Gastroesophageal sphincter (tissue), 4 donors: Measurements from ENCODE around the gene KRTAP9-9. TPM values are rescaled to one million over a fixed set of nuclear protein-coding genes. Genes with fewer than 3 reads are reported as not detected.
"Not testable (repeated sequence)": the region's sequence is repeated elsewhere in the genome, so short reads cannot be mapped to it uniquely, and the experiment has no call there.

ENCODE experiments used
- ATAC-seq: fragments of 150-250 bp; one replicate; pipeline ENCODE4 v1.9.1; 2016; ENCODE audit warnings: mild to moderate bottlenecking, moderate library complexity
- H3K27ac ChIP-seq, 4 donors: fragments of 200-600 bp; sonication (generic) in 3 of 4; 1 replicate in 3 of 4; 2 replicates in 1 of 4; pipeline ENCODE4 v1.5.1; 2016 to 2019
- H3K27me3 ChIP-seq: fragments of 200-600 bp; sonication (generic); one replicate; pipeline ENCODE4 v1.5.1; 2019
- H3K36me3 ChIP-seq, 2 donors: fragments of 200-600 bp; sonication (generic); one replicate each; pipeline ENCODE4 v1.5.1; 2019; ENCODE audit warnings: control low read depth in 1 of 2
- H3K4me1 ChIP-seq, 3 donors: fragments of 200-600 bp; sonication (generic); 1 replicate in 2 of 3; 2 replicates in 1 of 3; pipeline ENCODE4 v1.5.1; 2016 to 2019; ENCODE audit warnings: control low read depth in 2 of 3
- H3K4me3 ChIP-seq, 2 donors: fragments of 200-600 bp; sonication (generic); one replicate each; pipeline ENCODE4 v1.5.1; 2019; ENCODE audit warnings: mild to moderate bottlenecking in 1 of 2, moderate library complexity in 1 of 2
- H3K9me3 ChIP-seq, 3 donors: fragments of 200-600 bp; sonication (generic); one replicate each; pipeline ENCODE4 v1.5.1; 2017 to 2019; ENCODE audit warnings: control low read depth in 2 of 3
- CTCF ChIP-seq, 4 experiments: fragments of 200-600 bp in 2 of 4; fragments of 450-650 bp in 2 of 4; sonication (generic) in 1 of 4; IDR thresholded peaks; one replicate each; pipeline ENCODE4 v1.5.1; 2017 to 2019; ENCODE audit warnings: antibody characterized with exemption in 4 of 4, mild to moderate bottlenecking in 2 of 4, moderate library complexity in 2 of 4
- EP300 ChIP-seq: sonication (generic); formaldehyde crosslinking; IDR thresholded peaks from one replicate; pipeline ENCODE4 v1.6.1; 2017; ENCODE audit warnings: antibody characterized with exemption, mild to moderate bottlenecking
- POLR2A ChIP-seq, 2 donors: fragments of 450-650 bp; IDR thresholded peaks; one replicate each; pipeline ENCODE4 v1.6.1; 2017; ENCODE audit warnings: antibody characterized with exemption in 2 of 2, mild to moderate bottlenecking in 2 of 2, moderate library complexity in 1 of 2
- POLR2AphosphoS5 ChIP-seq: sonication (generic); formaldehyde crosslinking; IDR thresholded peaks from one replicate; pipeline ENCODE4 v1.6.1; 2017; ENCODE audit warnings: antibody characterized with exemption
- WGBS, 2 donors: methylation state at CpG; one replicate each; pipeline ENCODE4 v1.1.5; 2018; ENCODE audit warnings: low coverage in 1 of 2; 5-methylcytosine and 5-hydroxymethylcytosine counted together
- total RNA-seq, 4 donors: library from RNA; depleted of rRNA; stranded (reverse); fragments of >200 nt; gene quantifications; one replicate each; pipeline ENCODE4 v1.1.0, GENCODE V29; 2016

The KRTAP9-9 gene
- not detected for total RNA-seq

DNA sequence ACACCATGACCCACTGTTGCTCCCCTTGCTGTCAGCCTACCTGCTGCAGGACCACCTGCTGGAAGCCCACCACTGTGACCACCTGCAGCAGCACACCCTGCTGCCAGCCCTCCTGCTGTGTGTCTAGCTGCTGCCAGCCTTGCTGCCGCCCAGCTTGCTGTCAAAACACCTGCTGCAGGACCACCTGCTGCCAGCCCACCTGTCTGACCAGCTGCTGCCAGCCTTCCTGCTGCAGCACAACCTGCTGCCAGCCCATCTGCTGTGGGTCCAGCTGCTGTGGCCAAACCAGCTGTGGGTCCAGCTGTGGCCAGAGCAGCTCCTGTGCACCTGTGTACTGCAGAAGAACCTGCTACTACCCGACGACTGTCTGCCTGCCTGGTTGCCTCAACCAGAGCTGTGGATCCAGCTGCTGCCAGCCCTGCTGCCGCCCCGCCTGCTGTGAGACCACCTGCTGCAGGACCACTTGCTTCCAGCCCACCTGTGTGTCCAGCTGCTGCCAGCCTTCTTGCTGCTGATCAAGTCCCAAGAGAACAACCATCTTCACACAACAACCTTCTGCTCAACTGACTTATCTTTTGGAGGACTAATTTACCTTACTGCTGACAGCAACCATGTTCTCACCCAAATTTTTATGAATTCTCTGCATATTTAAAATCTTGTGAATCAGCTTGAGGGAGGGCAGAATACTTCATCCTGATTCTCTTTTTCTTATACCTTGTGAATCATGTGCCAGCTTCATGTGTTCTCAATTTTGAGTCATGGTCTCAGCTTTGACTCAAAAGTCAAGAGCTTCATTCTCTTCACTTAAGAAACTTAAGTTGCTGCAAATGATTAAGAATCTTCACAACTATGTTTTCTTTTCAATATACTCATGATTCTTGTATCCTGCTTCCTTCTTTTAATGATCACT lies at the start of gene KRTAP9-9:
KRTAP9-9 (plus strand) TSS at position 4 of the 910 bp plus-strand sequence.
- not testable (repeated sequence) for H3K4me1 ChIP-seq, H3K4me3 ChIP-seq, ATAC-seq, H3K27ac ChIP-seq, H3K9me3 ChIP-seq, H3K36me3 ChIP-seq
- H3K27me3 ChIP-seq = peaks cover 40% of the 10 kb centered on the region
- WGBS, 2 donors = 60% methylated on average over 1 of the region's 5 CpGs; no CpG with 5 or more reads in 1 of the 2 donors

GRCh38 chr17:41211845-41212466 lies 43.2 kb upstream of the KRTAP9-9 start:
- Histone ChIP-seq H3K4me1 (no peaks in the 10 kb centered on the region), H3K4me3 (no peak overlapping the region), H3K36me3 (no peaks in the 10 kb centered on the region), H3K27me3 (peaks cover 38% of the 10 kb centered on the region), H3K27ac (no peak overlapping the region), H3K9me3 (no peaks in the 10 kb centered on the region)
- WGBS, 2 donors = 13 to 21% methylated on average over 1 of the region's 1 CpG
- ATAC-seq = no peak
- TF ChIP-seq EP300 (no peak), POLR2A (IDR thresholded peaks at IDR 0.05) (no peak), POLR2AphosphoS5 (no peak), CTCF (IDR thresholded peaks at IDR 0.05) (no peak)

DNA sequence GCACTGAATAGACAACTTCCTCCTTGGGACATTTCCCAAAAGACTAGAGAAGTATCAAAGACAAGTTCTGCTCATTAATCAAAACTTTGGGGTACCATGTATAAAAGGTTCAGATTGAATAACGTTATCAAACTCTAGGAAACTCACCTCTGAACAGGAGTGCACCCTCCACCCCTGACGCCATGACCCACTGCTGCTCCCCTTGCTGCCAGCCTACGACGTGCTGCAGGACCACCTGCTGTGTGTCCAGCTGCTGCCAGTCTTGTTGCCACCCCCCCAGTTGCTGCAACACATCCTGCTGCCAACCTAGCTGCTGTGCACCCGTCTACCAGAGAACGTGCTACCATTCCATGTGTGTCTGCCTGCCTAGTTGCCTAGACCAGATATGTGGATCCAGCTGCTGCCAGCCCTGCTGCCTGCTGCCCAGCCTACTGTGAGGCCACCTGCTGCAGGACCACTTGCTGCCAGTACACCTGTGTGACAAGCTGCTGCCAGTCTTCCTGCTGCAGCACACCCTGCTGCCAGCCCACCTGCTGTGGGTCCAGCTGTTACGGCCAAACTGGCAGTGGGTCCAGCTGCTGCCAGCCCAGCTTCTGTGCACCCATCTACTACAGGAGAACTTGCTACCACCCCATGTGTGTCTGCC lies 42.5 kb upstream of the KRTAP9-9 start:
- H3K27me3 ChIP-seq = peaks cover 40% of the 10 kb centered on the region
- no peak overlapping the region for H3K4me3 ChIP-seq
- WGBS, 2 donors = 62 to 80% methylated on average over 2 to 5 of the region's 7 CpGs
- no peaks in the 10 kb centered on the region for H3K4me1 ChIP-seq
- TF ChIP-seq POLR2A (IDR thresholded peaks at IDR 0.05) (no peak), CTCF (IDR thresholded peaks at IDR 0.05) (no peak), POLR2AphosphoS5 (no peak), EP300 (no peak)
- ATAC-seq = no peak
- no peaks in the 10 kb centered on the region for H3K9me3 ChIP-seq
- H3K27ac ChIP-seq = no peak overlapping the region
- H3K36me3 ChIP-seq = no peaks in the 10 kb centered on the region

DNA sequence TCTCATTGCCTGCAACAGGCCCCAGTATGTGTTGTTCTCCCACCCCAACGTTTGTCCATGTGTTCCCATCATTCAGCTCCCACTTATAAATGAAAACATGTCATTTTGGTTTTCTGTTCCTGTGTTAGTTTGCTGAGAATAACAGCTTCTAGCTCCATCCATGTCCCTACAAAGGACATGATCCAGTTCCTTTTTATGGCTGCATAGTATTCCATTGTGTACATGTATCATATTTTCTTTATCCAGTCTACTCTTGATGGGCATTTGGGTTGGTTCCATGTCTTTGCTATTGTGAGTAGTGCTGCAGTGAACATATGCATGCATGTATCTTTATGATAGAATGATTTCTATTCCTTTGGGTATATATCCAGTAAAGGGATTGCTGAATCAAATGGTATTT lies 39.5 kb upstream of the KRTAP9-9 start:
- no peak for ATAC-seq
- Histone ChIP-seq H3K27ac (no peak overlapping the region), H3K36me3 (no peaks in the 10 kb centered on the region), H3K4me3 (no peak overlapping the region), H3K4me1 (no peaks in the 10 kb centered on the region), H3K27me3 (peaks cover 29% of the 10 kb centered on the region), H3K9me3 (peaks cover 0 to under 1% (median 0%) of the 10 kb centered on the region in 3 donors)
- TF ChIP-seq CTCF (IDR thresholded peaks at IDR 0.05) (no peak), POLR2A (IDR thresholded peaks at IDR 0.05) (no peak), POLR2AphosphoS5 (no peak), EP300 (no peak)
- WGBS, 2 donors = 54 to 88% methylated on average over 1 of the region's 1 CpG

- Histone ChIP-seq H3K4me3 (no peak overlapping the region), H3K27me3 (peaks cover 14% of the 10 kb centered on the region)
- 17 to 47% methylated on average over 2 of the region's 2 CpGs for WGBS, 2 donors
Measured at GRCh38 chr17:41223821-41224220, 31.4 kb upstream of the KRTAP9-9 start.

More at GRCh38 chr17:41223821-41224220, 31.4 kb upstream of the KRTAP9-9 start:
- ATAC-seq = no peak
- Histone ChIP-seq H3K36me3 (no peaks in the 10 kb centered on the region), H3K9me3 (peaks cover 0 to 6% (median 0%) of the 10 kb centered on the region in 3 donors), H3K4me1 (no peaks in the 10 kb centered on the region), H3K27ac (no peak overlapping the region)
- no peak for TF ChIP-seq POLR2AphosphoS5
